ENCODE data around the gene ECEL1. TPM values are rescaled to one million over a fixed set of nuclear protein-coding genes. Genes with fewer than 3 reads are reported as not detected.

Gene ECEL1
- total and polyA plus RNA-seq, 4 donors, result 0.09 to 0.35 (median 0.23) TPM

GRCh38 chr2:232518844-232519243 is 31.2 kb upstream of the ECEL1 start:
- H3K27me3 ChIP-seq (ENCODE audit: control insufficient read depth in 3 of 3, insufficient read depth in 3 of 3, low read length in 2 of 3), result peaks cover 5 to 20% (median 16%) of the 10 kb centered on the region in 3 donors
- ATAC-seq (ENCODE audit: insufficient read depth, low FRiP score) (no peak), DNase-seq (no peak)

GRCh38 chr2:232516551-232516950 is 28.9 kb upstream of the ECEL1 start:
- no peaks in the 10 kb centered on the region for H3K4me1 ChIP-seq (ENCODE audit: control insufficient read depth in 5 of 5, insufficient read depth in 5 of 5, low read length in 5 of 5)
- no peak overlapping the region for H3K27ac ChIP-seq (ENCODE audit: low read depth in 1 of 2, low read length in 1 of 2)
- no peak overlapping the region for H3K9ac ChIP-seq (ENCODE audit: insufficient read depth in 1 of 2, low read length in 2 of 2)
- H3K27me3 ChIP-seq (ENCODE audit: control insufficient read depth in 3 of 3, insufficient read depth in 3 of 3, low read length in 2 of 3), result peaks cover 0 to 14% (median 7%) of the 10 kb centered on the region in 3 donors
- 92% methylated on average over 3 of the region's 3 CpGs for WGBS, 2 donors
- peaks cover 0 to 2% (median 0%) of the 10 kb centered on the region in 4 donors for H3K9me3 ChIP-seq (ENCODE audit: control insufficient read depth in 4 of 4, insufficient read depth in 3 of 4, low read length in 3 of 4)
- TF ChIP-seq CTCF (IDR thresholded peaks at IDR 0.05; ENCODE audit: control extremely low read depth, extremely low read depth), result no peak
- no peaks in the 10 kb centered on the region for H3K36me3 ChIP-seq (ENCODE audit: control insufficient read depth in 4 of 4, insufficient read depth in 4 of 4, low read length in 4 of 4)
- no peak for DNase-seq
- no peak overlapping the region for H3K4me3 ChIP-seq
- no peak for ATAC-seq (ENCODE audit: insufficient read depth, low FRiP score)

More at GRCh38 chr2:232518844-232519243, 31.2 kb upstream of the ECEL1 start:
- H3K4me3 ChIP-seq, result no peak overlapping the region
- no peak for TF ChIP-seq CTCF (IDR thresholded peaks at IDR 0.05; ENCODE audit: control extremely low read depth, extremely low read depth)
- H3K9ac ChIP-seq (ENCODE audit: insufficient read depth in 1 of 2, low read length in 2 of 2), result no peak overlapping the region
- no peaks in the 10 kb centered on the region for H3K9me3 ChIP-seq (ENCODE audit: control insufficient read depth in 4 of 4, insufficient read depth in 3 of 4, low read length in 3 of 4)
- 67 to 77% methylated on average over 6 of the region's 6 CpGs for WGBS, 2 donors
- H3K4me1 ChIP-seq (ENCODE audit: control insufficient read depth in 5 of 5, insufficient read depth in 5 of 5, low read length in 5 of 5), result peaks cover 0 to 5% (median 0%) of the 10 kb centered on the region in 5 donors
- no peaks in the 10 kb centered on the region for H3K36me3 ChIP-seq (ENCODE audit: control insufficient read depth in 4 of 4, insufficient read depth in 4 of 4, low read length in 4 of 4)
- H3K27ac ChIP-seq (ENCODE audit: low read depth in 1 of 2, low read length in 1 of 2), result no peak overlapping the region

- no peak overlapping the region for H3K9ac ChIP-seq (ENCODE audit: insufficient read depth in 1 of 2, low read length in 2 of 2)
- H3K36me3 ChIP-seq (ENCODE audit: control insufficient read depth in 4 of 4, insufficient read depth in 4 of 4, low read length in 4 of 4), result no peaks in the 10 kb centered on the region
- DNase-seq (no peak), ATAC-seq (ENCODE audit: insufficient read depth, low FRiP score) (no peak)
- H3K27ac ChIP-seq (ENCODE audit: low read depth in 1 of 2, low read length in 1 of 2), result no peak overlapping the region
- no peak for TF ChIP-seq CTCF (IDR thresholded peaks at IDR 0.05; ENCODE audit: control extremely low read depth, extremely low read depth)
- no peak overlapping the region for H3K4me3 ChIP-seq
- H3K4me1 ChIP-seq (ENCODE audit: control insufficient read depth in 5 of 5, insufficient read depth in 5 of 5, low read length in 5 of 5), result no peaks in the 10 kb centered on the region
- peaks cover 0 to 2% (median 0%) of the 10 kb centered on the region in 4 donors for H3K9me3 ChIP-seq (ENCODE audit: control insufficient read depth in 4 of 4, insufficient read depth in 3 of 4, low read length in 3 of 4)
- WGBS, 2 donors, result 84 to 86% methylated on average over 7 of the region's 7 CpGs
- H3K27me3 ChIP-seq (ENCODE audit: control insufficient read depth in 3 of 3, insufficient read depth in 3 of 3, low read length in 2 of 3), result peaks cover 0 to 10% (median 5%) of the 10 kb centered on the region in 3 donors
Observed at GRCh38 chr2:232515639-232516038, 28.0 kb upstream of the ECEL1 start.

- WGBS, 2 donors, result 78 to 86% methylated on average over 5 of the region's 5 CpGs
- Histone ChIP-seq H3K4me3 (no peak overlapping the region), H3K27ac (ENCODE audit: low read depth in 1 of 2, low read length in 1 of 2) (no peak overlapping the region), H3K4me1 (ENCODE audit: control insufficient read depth in 5 of 5, insufficient read depth in 5 of 5, low read length in 5 of 5) (no peaks in the 10 kb centered on the region), H3K9me3 (ENCODE audit: control insufficient read depth in 4 of 4, insufficient read depth in 3 of 4, low read length in 3 of 4) (peaks cover 0 to 2% (median 0%) of the 10 kb centered on the region in 4 donors), H3K9ac (ENCODE audit: insufficient read depth in 1 of 2, low read length in 2 of 2) (no peak overlapping the region), H3K36me3 (ENCODE audit: control insufficient read depth in 4 of 4, insufficient read depth in 4 of 4, low read length in 4 of 4) (no peaks in the 10 kb centered on the region), H3K27me3 (ENCODE audit: control insufficient read depth in 3 of 3, insufficient read depth in 3 of 3, low read length in 2 of 3) (peaks cover 0 to 7% (median 3%) of the 10 kb centered on the region in 3 donors)
- ATAC-seq (ENCODE audit: insufficient read depth, low FRiP score), result no peak
- DNase-seq, result no peak
- no peak for TF ChIP-seq CTCF (IDR thresholded peaks at IDR 0.05; ENCODE audit: control extremely low read depth, extremely low read depth)
Observed at GRCh38 chr2:232513353-232513752, 25.7 kb upstream of the ECEL1 start.
